Lower leg skin (tissue), 4 donors: ENCODE measurements around the gene GTPBP3. TPM values are rescaled to one million over a fixed set of nuclear protein-coding genes. Genes with fewer than 3 reads are reported as not detected.

Experiments
- DNase-seq, 2 donors: peaks; one replicate each; pipeline ENCODE4 v3.0.0-alpha.2; 2019; ENCODE audit warnings: low spot score in 2 of 2
- H3K4me3 ChIP-seq: fragments of 200-600 bp; sonication (generic); 2 replicates; pipeline ENCODE4 v1.5.1; 2017; ENCODE audit warnings: mild to moderate bottlenecking, low read depth; ENCODE audit not compliant: poor library complexity, severe bottlenecking
- CTCF ChIP-seq, 3 donors: fragments of 450-650 bp; IDR thresholded peaks; one replicate each; pipeline ENCODE4 v1.5.1; 2016; ENCODE audit warnings: antibody characterized with exemption in 3 of 3, mild to moderate bottlenecking in 3 of 3, moderate library complexity in 2 of 3
- POLR2A ChIP-seq, 2 donors: fragments of 450-650 bp; IDR thresholded peaks; one replicate each; pipeline ENCODE4 v1.6.1; 2016 to 2017; ENCODE audit warnings: antibody characterized with exemption in 2 of 2, mild to moderate bottlenecking in 1 of 2, moderate library complexity in 1 of 2
- WGBS, 2 donors: methylation state at CpG; one replicate each; pipeline ENCODE4 v1.1.5; 2018; 5-methylcytosine and 5-hydroxymethylcytosine counted together
- intact Hi-C: fragments of 100-400 bp; cut with DNase I; formaldehyde crosslinking; loops from one replicate; pipeline ENCODE4 v1.15.0; 2023; ENCODE audit warnings: low total_unique reads
- total RNA-seq, 4 donors: library from RNA; depleted of rRNA; stranded (reverse); fragments of >200 nt; gene quantifications; one replicate each; pipeline ENCODE4 v1.1.0, GENCODE V29; 2016

Gene GTPBP3
- total RNA-seq, 4 donors from 2014 or later: 30.6 to 36.8 (median 35.0) TPM

GRCh38 chr19:17380426-17381138 lies 43.2 kb downstream of the GTPBP3 start:
- intact Hi-C loops: loop anchor here (10.0 kb wide), 1 partner anchor 86 kb away; no protein-coding TSS in a partner anchor
- H3K4me3 ChIP-seq: no peak overlapping the region
- no peak for DNase-seq
- TF ChIP-seq POLR2A (IDR thresholded peaks at IDR 0.05) (no peak), CTCF (IDR thresholded peaks at IDR 0.05) (no peak)
- WGBS, 2 donors: 93 to 98% methylated on average over 5 of the region's 5 CpGs

GRCh38 chr19:17385878-17386611 lies 48.7 kb downstream of the GTPBP3 start:
- H3K4me3 ChIP-seq: no peak overlapping the region
- TF ChIP-seq POLR2A (IDR thresholded peaks at IDR 0.05) (no peak), CTCF (IDR thresholded peaks at IDR 0.05) (peak in 1 of 3 donors; percentile 61)
- 34 to 36% methylated on average over 20 of the region's 20 CpGs for whole genome bisulfite sequencing, 2 donors
- intact Hi-C loops: loop anchor here (10.0 kb wide), 1 partner anchor 91 kb away; no protein-coding TSS in a partner anchor
- peak in 1 of 2 donors; percentile 91 for DNase-seq

- TF ChIP-seq CTCF (IDR thresholded peaks at IDR 0.05) (no peak), POLR2A (IDR thresholded peaks at IDR 0.05) (no peak)
- WGBS, 2 donors: 38 to 39% methylated on average over 1 of the region's 1 CpG
- no peak for DNase-seq
Measured at GRCh38 chr19:17389288-17389687, 51.9 kb downstream of the GTPBP3 start.

GRCh38 chr19:17389957-17390664 lies 52.8 kb downstream of the GTPBP3 start:
- TF ChIP-seq CTCF (IDR thresholded peaks at IDR 0.05): no peak
- no peak for TF ChIP-seq POLR2A (IDR thresholded peaks at IDR 0.05)
- 9 to 21% methylated on average over 12 to 36 of the region's 37 CpGs for WGBS, 2 donors
- intact Hi-C loops: loop anchor here (10.0 kb wide), 2 partner anchors 75 to 95 kb away; partner anchors contain the start of gene NXNL1
- no peak for DNase-seq
- H3K4me3 ChIP-seq: no peak overlapping the region

More at GRCh38 chr19:17389288-17389687, 51.9 kb downstream of the GTPBP3 start:
- H3K4me3 ChIP-seq: no peak overlapping the region
- intact Hi-C loops: loop anchor here (10.0 kb wide), 1 partner anchor 94 kb away; no protein-coding TSS in a partner anchor

- peak overlapping the region; percentile 29 for H3K4me3 ChIP-seq
- intact Hi-C loops: loop anchor here (10.0 kb wide), 1 partner anchor 74 kb away; the partner anchor contains the start of gene NXNL1
- DNase-seq: peak; percentile 83 to 97
- no peak for TF ChIP-seq CTCF (IDR thresholded peaks at IDR 0.05)
- TF ChIP-seq POLR2A (IDR thresholded peaks at IDR 0.05): no peak
- WGBS, 2 donors: 0 to 1% methylated on average over 33 to 49 of the region's 50 CpGs
Measured at GRCh38 chr19:17390665-17391370, 53.5 kb downstream of the GTPBP3 start.
